Ishikawa (cell line): ENCODE data around the gene NDC1.

Experiments
- EGR1 ChIP-seq: IDR thresholded peaks from 2 replicates; pipeline ENCODE4 v1.6.1; 2012
- EP300 ChIP-seq: IDR thresholded peaks from 2 replicates; pipeline ENCODE4 v1.6.1; 2012; ENCODE audit warnings: borderline replicate concordance
- RAD21 ChIP-seq: IDR thresholded peaks from 2 replicates; pipeline ENCODE4 v1.6.1; 2012; ENCODE audit warnings: low read depth
- TF ChIP-seq, protein P1 (sequence below): IDR thresholded peaks from 2 replicates; pipeline ENCODE4 v1.6.1; 2012

DNA sequence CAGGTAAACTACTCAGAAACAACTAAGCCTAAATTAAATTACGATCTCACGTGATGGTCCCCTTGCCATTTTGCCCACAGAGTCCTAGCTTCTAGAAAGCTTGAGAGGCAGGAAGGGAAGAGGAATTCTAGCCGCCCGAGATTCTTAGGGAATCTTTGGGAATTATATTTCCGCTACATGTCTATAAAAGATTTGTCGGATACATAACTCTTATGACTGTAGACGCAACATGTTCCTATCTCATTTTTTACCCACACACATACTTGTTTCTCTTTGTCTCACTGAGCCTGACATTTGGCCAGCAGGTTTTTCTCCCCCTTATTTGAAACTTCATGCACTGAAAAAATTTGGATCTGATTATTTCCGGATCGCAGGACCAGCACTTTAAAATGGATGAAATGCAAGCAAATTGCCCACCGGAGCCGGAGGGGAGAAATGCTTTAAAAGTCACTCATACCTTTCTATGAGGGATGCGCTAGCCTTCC, 104.6 kb downstream of the NDC1 start:
- TF ChIP-seq EP300, result no peak
- TF ChIP-seq, protein P1, sequence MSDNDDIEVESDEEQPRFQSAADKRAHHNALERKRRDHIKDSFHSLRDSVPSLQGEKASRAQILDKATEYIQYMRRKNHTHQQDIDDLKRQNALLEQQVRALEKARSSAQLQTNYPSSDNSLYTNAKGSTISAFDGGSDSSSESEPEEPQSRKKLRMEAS, result no peak
- TF ChIP-seq RAD21, result no peak
- TF ChIP-seq EGR1, result no peak
